GM23248 (cell line): Measurements from ENCODE around the gene MCM9. TPM values are rescaled to one million over a fixed set of nuclear protein-coding genes. Genes with fewer than 3 reads are reported as not detected.

ENCODE experiments used
- DNase-seq: peaks from one replicate; pipeline ENCODE4 v3.0.0-alpha.2; 2015
- H2AFZ ChIP-seq: fragments of 200-600 bp; sonication (generic); 2 replicates; pipeline ENCODE4 v1.6.1; 2016; ENCODE audit warnings: antibody characterized with exemption
- H3F3A ChIP-seq: fragments of 200-600 bp; sonication (generic); 2 replicates; pipeline ENCODE4 v1.6.1; 2016; ENCODE audit warnings: mild to moderate bottlenecking, antibody characterized with exemption, mixed run types; ENCODE audit not compliant: insufficient read depth
- H3K27ac ChIP-seq: fragments of 200-600 bp; sonication (generic); 2 replicates; pipeline ENCODE4 v1.5.1; 2016; ENCODE audit warnings: mild to moderate bottlenecking
- H3K27me3 ChIP-seq: fragments of 200-600 bp; sonication (generic); replicated peaks from 2 replicates; pipeline ENCODE4 v1.6.1; 2016; ENCODE audit warnings: mild to moderate bottlenecking; ENCODE audit not compliant: insufficient read depth
- H3K36me3 ChIP-seq: fragments of 200-600 bp; sonication (generic); 2 replicates; pipeline ENCODE4 v1.6.1; 2016; ENCODE audit warnings: low read depth, mild to moderate bottlenecking
- H3K4me1 ChIP-seq: fragments of 200-600 bp; sonication (generic); 2 replicates; pipeline ENCODE4 v1.6.1; 2016; ENCODE audit warnings: mild to moderate bottlenecking; ENCODE audit not compliant: insufficient read depth
- H3K4me2 ChIP-seq: fragments of 200-600 bp; sonication (generic); one replicate; pipeline ENCODE4 v1.6.1; 2016; ENCODE audit warnings: mild to moderate bottlenecking; ENCODE audit not compliant: unreplicated experiment
- H3K4me3 ChIP-seq: fragments of 200-600 bp; sonication (generic); 2 replicates; pipeline ENCODE4 v1.5.1; 2016; ENCODE audit warnings: mild to moderate bottlenecking
- H3K79me2 ChIP-seq: fragments of 200-600 bp; sonication (generic); 2 replicates; pipeline ENCODE4 v1.6.1; 2016; ENCODE audit warnings: mild to moderate bottlenecking; ENCODE audit not compliant: insufficient read depth
- H3K9ac ChIP-seq: fragments of 200-600 bp; sonication (generic); 2 replicates; pipeline ENCODE4 v1.6.1; 2016; ENCODE audit warnings: mild to moderate bottlenecking
- H3K9me2 ChIP-seq: fragments of 200-600 bp; sonication (generic); 2 replicates; pipeline ENCODE4 v1.6.1; 2016; ENCODE audit warnings: mixed run types, mild to moderate bottlenecking, moderate library complexity; ENCODE audit not compliant: insufficient read depth
- H3K9me3 ChIP-seq: fragments of 200-600 bp; sonication (generic); one replicate; pipeline ENCODE4 v1.6.1; 2017; ENCODE audit warnings: low read depth
- H4K20me1 ChIP-seq: fragments of 200-600 bp; sonication (generic); 2 replicates; pipeline ENCODE4 v1.6.0; 2016; ENCODE audit not compliant: insufficient read depth
- EZH2 ChIP-seq: fragments of 200-600 bp; sonication (generic); IDR thresholded peaks from 2 replicates; pipeline ENCODE4 v1.6.1; 2018; ENCODE audit warnings: antibody characterized with exemption, mild to moderate bottlenecking; ENCODE audit not compliant: insufficient read depth, poor library complexity, severe bottlenecking
- EZH2phosphoT487 ChIP-seq: fragments of 200-600 bp; sonication (generic); IDR thresholded peaks from 2 replicates; pipeline ENCODE4 v1.6.1; 2018; ENCODE audit warnings: antibody characterized with exemption, moderate library complexity, mild to moderate bottlenecking, low read depth; ENCODE audit not compliant: insufficient read depth
- WGBS, 2 experiments: methylation state at CpG; one replicate each; pipeline ENCODE4 v1.1.6; 2015 to 2017; ENCODE audit warnings: low lambda C conversion rate in 2 of 2, low coverage in 1 of 2; ENCODE audit errors: missing lambda C conversion rate in 2 of 2; 5-methylcytosine and 5-hydroxymethylcytosine counted together
- in situ Hi-C: fragments of 300-500 bp; cut with MboI; formaldehyde crosslinking; loops from 2 replicates; pipeline ENCODE4 v1.15.0; 2020
- polyA plus RNA-seq: library from polyadenylated mRNA; unstranded; fragments of >200 nt; fragmentation: Nextera tagmentation; extraction: Ambion mirVana; gene quantifications from 2 replicates; pipeline ENCODE4 v1.2.1, GENCODE V29; 2016
- total RNA-seq: library from RNA; depleted of rRNA; stranded (reverse); fragments of >200 nt; shearing (Covaris generic); gene quantifications from 2 replicates; pipeline ENCODE4 v1.2.3, GENCODE V29; 2014

The MCM9 gene
- total and polyA plus RNA-seq, 2 experiments from 2014 or later, result 3.2 to 6.2 TPM

- no peak overlapping the region for H3K4me2 ChIP-seq
- H2AFZ ChIP-seq, result no peak overlapping the region
- WGBS, 2 experiments, result 87 to 100% methylated on average over 3 to 4 of the region's 4 CpGs
- H3K4me3 ChIP-seq, result no peak overlapping the region
- H3K9me2 ChIP-seq, result no peaks in the 10 kb centered on the region
- H3K9ac ChIP-seq, result no peak overlapping the region
- no peaks in the 10 kb centered on the region for H3F3A ChIP-seq
- no peaks in the 10 kb centered on the region; the same call in 1 of the 2 replicates for H3K4me1 ChIP-seq
- no peak for DNase-seq
- no peaks in the 10 kb centered on the region for H3K9me3 ChIP-seq
- no peaks in the 10 kb centered on the region for H3K79me2 ChIP-seq
- no peak for TF ChIP-seq EZH2
- TF ChIP-seq EZH2phosphoT487, result no peak
- no peaks in the 10 kb centered on the region for H4K20me1 ChIP-seq
- H3K27ac ChIP-seq, result no peak overlapping the region
- no peaks in the 10 kb centered on the region for H3K27me3 ChIP-seq
- in situ Hi-C loops, result loop anchor here (10.0 kb wide), 1 partner anchor 504 kb away; no protein-coding TSS in a partner anchor
- H3K36me3 ChIP-seq, result no peaks in the 10 kb centered on the region
These were observed 146.3 kb downstream of the MCM9 start for GRCh38 chr6:118788702-118789101.

- H3K4me2 ChIP-seq, result no peak overlapping the region
- no peaks in the 10 kb centered on the region for H3K36me3 ChIP-seq
- TF ChIP-seq EZH2 (no peak), EZH2phosphoT487 (no peak)
- H2AFZ ChIP-seq, result no peak overlapping the region
- no peaks in the 10 kb centered on the region; the same call in 1 of the 2 replicates for H3K4me1 ChIP-seq
- H3K9me2 ChIP-seq, result no peaks in the 10 kb centered on the region
- H4K20me1 ChIP-seq, result no peaks in the 10 kb centered on the region
- WGBS, 2 experiments, result 59 to 63% methylated on average over 6 of the region's 6 CpGs
- no peaks in the 10 kb centered on the region for H3K27me3 ChIP-seq
- H3K9me3 ChIP-seq, result no peaks in the 10 kb centered on the region
- DNase-seq, result peak; percentile 45
- in situ Hi-C loops, result loop anchor here (10.0 kb wide), 1 partner anchor 503 kb away; no protein-coding TSS in a partner anchor
- H3K4me3 ChIP-seq, result no peak overlapping the region
- no peak overlapping the region for H3K9ac ChIP-seq
- no peaks in the 10 kb centered on the region for H3K79me2 ChIP-seq
- H3K27ac ChIP-seq, result no peak overlapping the region
- H3F3A ChIP-seq, result no peaks in the 10 kb centered on the region
These were observed 147.1 kb downstream of the MCM9 start for GRCh38 chr6:118787724-118788423.

GRCh38 chr6:118786596-118787453 lies 148.1 kb downstream of the MCM9 start:
- Histone ChIP-seq H3K4me3 (no peak overlapping the region), H3K4me2 (no peak overlapping the region), H3K4me1 (no peaks in the 10 kb centered on the region; the same call in 1 of the 2 replicates), H3F3A (no peaks in the 10 kb centered on the region), H2AFZ (no peak overlapping the region), H3K9me3 (no peaks in the 10 kb centered on the region), H4K20me1 (no peaks in the 10 kb centered on the region), H3K27me3 (no peaks in the 10 kb centered on the region), H3K27ac (no peak overlapping the region), H3K9me2 (no peaks in the 10 kb centered on the region), H3K79me2 (no peaks in the 10 kb centered on the region), H3K9ac (no peak overlapping the region), H3K36me3 (no peaks in the 10 kb centered on the region)
- in situ Hi-C loops, result loop anchor here (10.0 kb wide), 1 partner anchor 502 kb away; no protein-coding TSS in a partner anchor
- TF ChIP-seq EZH2phosphoT487, result no peak
- TF ChIP-seq EZH2, result no peak
- 69 to 79% methylated on average over 8 of the region's 8 CpGs for WGBS, 2 experiments
- no peak for DNase-seq

- H4K20me1 ChIP-seq, result no peaks in the 10 kb centered on the region
- H3K79me2 ChIP-seq, result no peaks in the 10 kb centered on the region
- WGBS, 2 experiments, result 89 to 92% methylated on average over 3 of the region's 3 CpGs
- H3K4me3 ChIP-seq, result no peak overlapping the region
- no peak overlapping the region for H2AFZ ChIP-seq
- H3F3A ChIP-seq, result no peaks in the 10 kb centered on the region
- H3K4me2 ChIP-seq, result no peak overlapping the region
- H3K9ac ChIP-seq, result no peak overlapping the region
- H3K9me2 ChIP-seq, result no peaks in the 10 kb centered on the region
- no peaks in the 10 kb centered on the region for H3K36me3 ChIP-seq
- no peaks in the 10 kb centered on the region; the same call in 1 of the 2 replicates for H3K4me1 ChIP-seq
- H3K27me3 ChIP-seq, result no peaks in the 10 kb centered on the region
- DNase-seq, result no peak
- TF ChIP-seq EZH2, result no peak
- no peak for TF ChIP-seq EZH2phosphoT487
- H3K27ac ChIP-seq, result no peak overlapping the region
- in situ Hi-C loops, result loop anchor here (10.0 kb wide), 1 partner anchor 501 kb away; no protein-coding TSS in a partner anchor
- H3K9me3 ChIP-seq, result no peaks in the 10 kb centered on the region
These were observed 149.4 kb downstream of the MCM9 start for GRCh38 chr6:118785601-118786000.
